SK-N-SH treated with all-trans-retinoic acid at 6 μM for 48 hours (cell line): ENCODE data around the gene JCAD.

Experiments used
- ATAC-seq: fragments of 200-7000 bp; cut with Tn5 transposase; 3 replicates; pipeline ENCODE4 v1.9.1; 2020; ENCODE audit warnings: mild to moderate bottlenecking, moderate library complexity
- ARNTL ChIP-seq: fragments of 450-650 bp; formaldehyde crosslinking; IDR thresholded peaks from 2 replicates; pipeline ENCODE4 v1.5.0; 2020; ENCODE audit warnings: low read depth, mild to moderate bottlenecking, moderate library complexity, borderline replicate concordance
- BACH2 ChIP-seq: fragments of 250-450 bp; sonication (Bioruptor Pico); IDR thresholded peaks from 2 replicates; pipeline ENCODE4 v1.9.0; 2021; ENCODE audit warnings: mild to moderate bottlenecking, borderline replicate concordance
- CSDC2 ChIP-seq: fragments of 250-450 bp; sonication (Bioruptor Pico); IDR thresholded peaks from 2 replicates; pipeline ENCODE4 v1.5.0; 2020; ENCODE audit warnings: mild to moderate bottlenecking, moderate library complexity
- ESRRG ChIP-seq: fragments of 250-450 bp; sonication (Bioruptor Pico); IDR thresholded peaks from 2 replicates; pipeline ENCODE4 v1.6.1; 2021; ENCODE audit warnings: mild to moderate bottlenecking
- GLIS3 ChIP-seq: fragments of 250-450 bp; sonication (Bioruptor Pico); IDR thresholded peaks from 2 replicates; pipeline ENCODE4 v1.5.0; 2020; ENCODE audit warnings: mild to moderate bottlenecking, moderate library complexity
- ISL1 ChIP-seq: fragments of 250-450 bp; sonication (Bioruptor Pico); IDR thresholded peaks from 2 replicates; pipeline ENCODE4 v2.1.2; 2022; ENCODE audit warnings: mild to moderate bottlenecking, moderate library complexity
- POU6F1 ChIP-seq: fragments of 250-450 bp; sonication (Bioruptor Pico); IDR thresholded peaks from 2 replicates; pipeline ENCODE4 v1.8.0; 2021; ENCODE audit warnings: low read depth, mild to moderate bottlenecking, moderate library complexity, borderline replicate concordance
- PPARA ChIP-seq: fragments of 250-450 bp; sonication (Bioruptor Pico); IDR thresholded peaks from 2 replicates; pipeline ENCODE4 v1.5.0; 2020; ENCODE audit warnings: mild to moderate bottlenecking, borderline replicate concordance
- RARB ChIP-seq: fragments of 250-450 bp; sonication (Bioruptor Pico); IDR thresholded peaks from 2 replicates; pipeline ENCODE4 v1.8.0; 2021; ENCODE audit warnings: mild to moderate bottlenecking, moderate library complexity
- SNAI2 ChIP-seq: fragments of 250-450 bp; sonication (Bioruptor Pico); IDR thresholded peaks from 2 replicates; pipeline ENCODE4 v1.5.0; 2020; ENCODE audit warnings: mild to moderate bottlenecking, moderate library complexity
- TCF4 ChIP-seq: fragments of 250-450 bp; sonication (Bioruptor Pico); IDR thresholded peaks from 2 replicates; pipeline ENCODE4 v1.8.0; 2021; ENCODE audit warnings: mild to moderate bottlenecking, moderate library complexity, borderline replicate concordance
- TOX ChIP-seq: fragments of 250-450 bp; sonication (Bioruptor Pico); IDR thresholded peaks from 2 replicates; pipeline ENCODE4 v1.8.0; 2021; ENCODE audit warnings: mild to moderate bottlenecking, moderate library complexity, borderline replicate concordance
- ZC3H10 ChIP-seq: fragments of 250-450 bp; sonication (Bioruptor Pico); IDR thresholded peaks from 2 replicates; pipeline ENCODE4 v1.5.1; 2021; ENCODE audit warnings: mild to moderate bottlenecking, moderate library complexity
- ZFP3 ChIP-seq: fragments of 250-450 bp; sonication (Bioruptor Pico); IDR thresholded peaks from 2 replicates; pipeline ENCODE4 v1.5.0; 2020; ENCODE audit warnings: mild to moderate bottlenecking, moderate library complexity
- ZFP30 ChIP-seq: fragments of 450-650 bp; formaldehyde crosslinking; IDR thresholded peaks from 2 replicates; pipeline ENCODE4 v1.5.0; 2022; ENCODE audit warnings: mild to moderate bottlenecking, moderate library complexity
- ZNF70 ChIP-seq: fragments of 450-650 bp; formaldehyde crosslinking; IDR thresholded peaks from 2 replicates; pipeline ENCODE4 v1.5.0; 2020; ENCODE audit warnings: mild to moderate bottlenecking, moderate library complexity
- ZNF8 ChIP-seq: fragments of 450-650 bp; formaldehyde crosslinking; IDR thresholded peaks from 2 replicates; pipeline ENCODE4 v1.5.0; 2020; ENCODE audit warnings: mild to moderate bottlenecking, moderate library complexity
- TF ChIP-seq, protein P1 (sequence below): fragments of 250-450 bp; sonication (Bioruptor Pico); IDR thresholded peaks from 2 replicates; pipeline ENCODE4 v1.5.0; 2020; ENCODE audit warnings: mild to moderate bottlenecking, moderate library complexity
- TF ChIP-seq, protein P2 (sequence below): fragments of 250-450 bp; sonication (Bioruptor Pico); IDR thresholded peaks from 2 replicates; pipeline ENCODE4 v1.5.1; 2020; ENCODE audit warnings: low read depth, mild to moderate bottlenecking, moderate library complexity
- TF ChIP-seq, protein P3 (sequence below): fragments of 250-450 bp; sonication (Bioruptor Pico); IDR thresholded peaks from 2 replicates; pipeline ENCODE4 v1.5.1; 2021; ENCODE audit warnings: mild to moderate bottlenecking, moderate library complexity
- TF ChIP-seq, protein P4 (sequence below): fragments of 250-450 bp; sonication (Bioruptor Pico); IDR thresholded peaks from 2 replicates; pipeline ENCODE4 v1.8.0; 2020; ENCODE audit warnings: mild to moderate bottlenecking, moderate library complexity, borderline replicate concordance

The JCAD gene

GRCh38 chr10:30047430-30047829, 12.0 kb downstream of the JCAD start (continued):
- TF ChIP-seq, protein P1, sequence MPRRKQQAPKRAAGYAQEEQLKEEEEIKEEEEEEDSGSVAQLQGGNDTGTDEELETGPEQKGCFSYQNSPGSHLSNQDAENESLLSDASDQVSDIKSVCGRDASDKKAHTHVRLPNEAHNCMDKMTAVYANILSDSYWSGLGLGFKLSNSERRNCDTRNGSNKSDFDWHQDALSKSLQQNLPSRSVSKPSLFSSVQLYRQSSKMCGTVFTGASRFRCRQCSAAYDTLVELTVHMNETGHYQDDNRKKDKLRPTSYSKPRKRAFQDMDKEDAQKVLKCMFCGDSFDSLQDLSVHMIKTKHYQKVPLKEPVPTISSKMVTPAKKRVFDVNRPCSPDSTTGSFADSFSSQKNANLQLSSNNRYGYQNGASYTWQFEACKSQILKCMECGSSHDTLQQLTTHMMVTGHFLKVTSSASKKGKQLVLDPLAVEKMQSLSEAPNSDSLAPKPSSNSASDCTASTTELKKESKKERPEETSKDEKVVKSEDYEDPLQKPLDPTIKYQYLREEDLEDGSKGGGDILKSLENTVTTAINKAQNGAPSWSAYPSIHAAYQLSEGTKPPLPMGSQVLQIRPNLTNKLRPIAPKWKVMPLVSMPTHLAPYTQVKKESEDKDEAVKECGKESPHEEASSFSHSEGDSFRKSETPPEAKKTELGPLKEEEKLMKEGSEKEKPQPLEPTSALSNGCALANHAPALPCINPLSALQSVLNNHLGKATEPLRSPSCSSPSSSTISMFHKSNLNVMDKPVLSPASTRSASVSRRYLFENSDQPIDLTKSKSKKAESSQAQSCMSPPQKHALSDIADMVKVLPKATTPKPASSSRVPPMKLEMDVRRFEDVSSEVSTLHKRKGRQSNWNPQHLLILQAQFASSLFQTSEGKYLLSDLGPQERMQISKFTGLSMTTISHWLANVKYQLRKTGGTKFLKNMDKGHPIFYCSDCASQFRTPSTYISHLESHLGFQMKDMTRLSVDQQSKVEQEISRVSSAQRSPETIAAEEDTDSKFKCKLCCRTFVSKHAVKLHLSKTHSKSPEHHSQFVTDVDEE (CRISPR knock-in tag), result no peak
- TF ChIP-seq CSDC2 (CRISPR knock-in tag) (no peak), RARB (CRISPR knock-in tag) (no peak), ZNF70 (CRISPR knock-in tag) (no peak), TCF4 (CRISPR knock-in tag) (no peak), ZC3H10 (CRISPR knock-in tag) (no peak), GLIS3 (CRISPR knock-in tag) (no peak), PPARA (no peak), TOX (no peak)
- TF ChIP-seq, protein P2, sequence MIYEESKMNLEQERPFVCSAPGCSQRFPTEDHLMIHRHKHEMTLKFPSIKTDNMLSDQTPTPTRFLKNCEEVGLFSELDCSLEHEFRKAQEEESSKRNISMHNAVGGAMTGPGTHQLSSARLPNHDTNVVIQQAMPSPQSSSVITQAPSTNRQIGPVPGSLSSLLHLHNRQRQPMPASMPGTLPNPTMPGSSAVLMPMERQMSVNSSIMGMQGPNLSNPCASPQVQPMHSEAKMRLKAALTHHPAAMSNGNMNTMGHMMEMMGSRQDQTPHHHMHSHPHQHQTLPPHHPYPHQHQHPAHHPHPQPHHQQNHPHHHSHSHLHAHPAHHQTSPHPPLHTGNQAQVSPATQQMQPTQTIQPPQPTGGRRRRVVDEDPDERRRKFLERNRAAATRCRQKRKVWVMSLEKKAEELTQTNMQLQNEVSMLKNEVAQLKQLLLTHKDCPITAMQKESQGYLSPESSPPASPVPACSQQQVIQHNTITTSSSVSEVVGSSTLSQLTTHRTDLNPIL, result no peak
- TF ChIP-seq, all 23 proteins: peak for 0

GRCh38 chr10:30046476-30046875, 12.9 kb downstream of the JCAD start:
- ATAC-seq, result no peak
- TF ChIP-seq ZFP3 (CRISPR knock-in tag) (no peak), BACH2 (CRISPR knock-in tag) (no peak), RARB (CRISPR knock-in tag) (no peak), ISL1 (CRISPR knock-in tag) (no peak), ARNTL (no peak), GLIS3 (CRISPR knock-in tag) (no peak), POU6F1 (CRISPR knock-in tag) (no peak), ZC3H10 (CRISPR knock-in tag) (no peak), CSDC2 (CRISPR knock-in tag) (no peak), SNAI2 (no peak), ZNF8 (CRISPR knock-in tag) (no peak), ZFP30 (CRISPR knock-in tag) (no peak)
- TF ChIP-seq, protein P3, sequence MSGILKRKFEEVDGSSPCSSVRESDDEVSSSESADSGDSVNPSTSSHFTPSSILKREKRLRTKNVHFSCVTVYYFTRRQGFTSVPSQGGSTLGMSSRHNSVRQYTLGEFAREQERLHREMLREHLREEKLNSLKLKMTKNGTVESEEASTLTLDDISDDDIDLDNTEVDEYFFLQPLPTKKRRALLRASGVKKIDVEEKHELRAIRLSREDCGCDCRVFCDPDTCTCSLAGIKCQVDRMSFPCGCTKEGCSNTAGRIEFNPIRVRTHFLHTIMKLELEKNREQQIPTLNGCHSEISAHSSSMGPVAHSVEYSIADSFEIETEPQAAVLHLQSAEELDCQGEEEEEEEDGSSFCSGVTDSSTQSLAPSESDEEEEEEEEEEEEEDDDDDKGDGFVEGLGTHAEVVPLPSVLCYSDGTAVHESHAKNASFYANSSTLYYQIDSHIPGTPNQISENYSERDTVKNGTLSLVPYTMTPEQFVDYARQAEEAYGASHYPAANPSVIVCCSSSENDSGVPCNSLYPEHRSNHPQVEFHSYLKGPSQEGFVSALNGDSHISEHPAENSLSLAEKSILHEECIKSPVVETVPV (CRISPR knock-in tag), result no peak
- TF ChIP-seq, protein P4, sequence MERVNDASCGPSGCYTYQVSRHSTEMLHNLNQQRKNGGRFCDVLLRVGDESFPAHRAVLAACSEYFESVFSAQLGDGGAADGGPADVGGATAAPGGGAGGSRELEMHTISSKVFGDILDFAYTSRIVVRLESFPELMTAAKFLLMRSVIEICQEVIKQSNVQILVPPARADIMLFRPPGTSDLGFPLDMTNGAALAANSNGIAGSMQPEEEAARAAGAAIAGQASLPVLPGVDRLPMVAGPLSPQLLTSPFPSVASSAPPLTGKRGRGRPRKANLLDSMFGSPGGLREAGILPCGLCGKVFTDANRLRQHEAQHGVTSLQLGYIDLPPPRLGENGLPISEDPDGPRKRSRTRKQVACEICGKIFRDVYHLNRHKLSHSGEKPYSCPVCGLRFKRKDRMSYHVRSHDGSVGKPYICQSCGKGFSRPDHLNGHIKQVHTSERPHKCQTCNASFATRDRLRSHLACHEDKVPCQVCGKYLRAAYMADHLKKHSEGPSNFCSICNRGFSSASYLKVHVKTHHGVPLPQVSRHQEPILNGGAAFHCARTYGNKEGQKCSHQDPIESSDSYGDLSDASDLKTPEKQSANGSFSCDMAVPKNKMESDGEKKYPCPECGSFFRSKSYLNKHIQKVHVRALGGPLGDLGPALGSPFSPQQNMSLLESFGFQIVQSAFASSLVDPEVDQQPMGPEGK, result no peak

GRCh38 chr10:30045961-30046360, 13.4 kb downstream of the JCAD start:
- TF ChIP-seq ZFP30 (CRISPR knock-in tag) (no peak), POU6F1 (CRISPR knock-in tag) (no peak), TCF4 (CRISPR knock-in tag) (no peak), ZC3H10 (CRISPR knock-in tag) (no peak), ESRRG (CRISPR knock-in tag) (no peak), ARNTL (no peak)
- TF ChIP-seq, all 23 proteins: peak for 0
- no peak for ATAC-seq
